K562 (cell line): Measurements from ENCODE around the gene RAPGEF5. TPM values are rescaled to one million over a fixed set of nuclear protein-coding genes. Genes with fewer than 3 reads are reported as not detected.

Experiments used
- ATAC-seq: fragments of 200-7000 bp; cut with Tn5 transposase; 3 replicates; pipeline ENCODE4 v1.9.1; 2020; ENCODE audit warnings: moderate library complexity
- BruUV-seq: library from RNA; stranded (reverse); fragments of 400-500 nt; replicated peaks from 2 replicates; lab custom pipeline; 2021; lab: Mats Ljungman, UMichigan
- CTCF ChIA-PET: fragments of 300-600 bp; formaldehyde crosslinking; extraction: SDS; loops from one replicate; lab custom pipeline; 2021; ENCODE audit warnings: low intra/inter-chr PET ratio; lab: Yijun Ruan, JAX
- POLR2A ChIA-PET: fragments of 300-600, 350-650 bp; sonication (Branson Sonifier 250); formaldehyde crosslinking; extraction: SDS; loops from one replicate; lab custom pipeline; 2021; ENCODE audit warnings: antibody characterized with exemption, inconsistent platforms; lab: Yijun Ruan, JAX
- DNase-seq, 4 experiments: peaks; one replicate each; pipeline versions ENCODE4 v3.0.0 to v3.0.0-alpha.2; 2011 to 2018; ENCODE audit warnings: low spot score in 3 of 4, mixed read lengths in 3 of 4; ENCODE audit errors: extremely low read depth in 1 of 4
- FAIRE-seq: peaks from 2 replicates; lab custom pipeline; 2011; peaks lifted over from hg19 to GRCh38; lab: Jason Lieb, UNC
- H2AFZ ChIP-seq: 2 replicates; pipeline ENCODE4 v1.6.0; 2011; ENCODE audit warnings: low read depth, low read length, control low read depth, inconsistent platforms
- H3K27ac ChIP-seq: fragments of 200-600 bp; 3 replicates; pipeline ENCODE4 v1.8.0; 2011; ENCODE audit warnings: low read depth, mild to moderate bottlenecking, control low read depth, inconsistent platforms, low read length, moderate library complexity, mixed read lengths; ENCODE audit errors: extremely low read depth
- H3K27me3 ChIP-seq, 2 experiments: fragments of 300-600 bp in 1 of 2; 2 replicates in 1 of 2; 3 replicates in 1 of 2; pipeline versions ENCODE4 v1.6.0 to v1.8.0; 2011; ENCODE audit warnings: inconsistent platforms in 2 of 2, low read length in 2 of 2, mild to moderate bottlenecking in 1 of 2, mixed read lengths in 1 of 2, moderate library complexity in 1 of 2; ENCODE audit not compliant: control insufficient read depth in 2 of 2, insufficient read depth in 2 of 2
- H3K36me3 ChIP-seq: fragments of 300-600 bp; 3 replicates; pipeline ENCODE4 v1.8.0; 2011; ENCODE audit warnings: mild to moderate bottlenecking, low read length, inconsistent platforms; ENCODE audit not compliant: control insufficient read depth, insufficient read depth
- H3K4me1 ChIP-seq, 2 experiments: fragments of 200-600 bp in 1 of 2; replicated peaks in 1 of 2; 2 replicates in 1 of 2; 3 replicates in 1 of 2; pipeline versions ENCODE4 v1.5.1 to v1.8.0; 2011; ENCODE audit warnings: inconsistent platforms in 2 of 2, low read length in 2 of 2, mild to moderate bottlenecking in 1 of 2, mixed read lengths in 1 of 2, moderate library complexity in 1 of 2; ENCODE audit not compliant: control insufficient read depth in 2 of 2, insufficient read depth in 2 of 2
- H3K4me2 ChIP-seq: 2 replicates; pipeline ENCODE4 v1.6.1; 2011; ENCODE audit warnings: low read length, control low read depth, inconsistent platforms, mixed read lengths; ENCODE audit not compliant: insufficient read depth
- H3K4me3 ChIP-seq: fragments of 200-600 bp; sonication (generic), shearing (Covaris generic); 2 replicates; pipeline ENCODE4 v1.5.1; 2016; ENCODE audit warnings: control low read depth, inconsistent platforms
- H3K79me2 ChIP-seq: fragments of 200-600 bp; 3 replicates; pipeline ENCODE4 v1.8.0; 2011; ENCODE audit warnings: low read length, inconsistent platforms; ENCODE audit not compliant: control insufficient read depth, insufficient read depth
- H3K9ac ChIP-seq, 2 experiments: 2 replicates each; pipeline versions ENCODE4 v1.6.0 to v1.6.1; 2011; ENCODE audit warnings: low read depth in 2 of 2, low read length in 2 of 2, control low read depth in 1 of 2, inconsistent platforms in 1 of 2, mild to moderate bottlenecking in 1 of 2, mixed read lengths in 1 of 2; ENCODE audit not compliant: insufficient read depth in 1 of 2
- H3K9me1 ChIP-seq: one replicate; pipeline ENCODE4 v1.6.0; 2011; ENCODE audit warnings: inconsistent platforms, mild to moderate bottlenecking, low read length, moderate library complexity; ENCODE audit not compliant: control insufficient read depth, insufficient read depth
- H3K9me3 ChIP-seq: replicated peaks from 2 replicates; pipeline ENCODE4 v1.5.1; 2011; ENCODE audit warnings: low read depth, low read length, inconsistent platforms; ENCODE audit not compliant: control insufficient read depth, insufficient read depth
- H4K20me1 ChIP-seq: replicated peaks from 2 replicates; pipeline ENCODE4 v1.6.1; 2011; ENCODE audit warnings: low read length, inconsistent platforms, mixed read lengths; ENCODE audit not compliant: control insufficient read depth, insufficient read depth
- ARNT ChIP-seq, 2 experiments: fragments of 450-650 bp; IDR thresholded peaks; 2 replicates each; pipeline ENCODE4 v1.6.1; 2016; ENCODE audit warnings: mild to moderate bottlenecking in 1 of 2
- CC2D1A ChIP-seq: fragments of 450-650 bp; IDR thresholded peaks from 2 replicates; pipeline ENCODE4 v1.6.1; 2017; ENCODE audit warnings: mild to moderate bottlenecking
- CXXC5 ChIP-seq: fragments of 250-450 bp; sonication (Bioruptor Pico); IDR thresholded peaks from 2 replicates; pipeline ENCODE4 v1.8.0; 2022; ENCODE audit warnings: inconsistent platforms, mild to moderate bottlenecking, moderate library complexity
- ESRRA ChIP-seq: fragments of 450-650 bp; IDR thresholded peaks from 2 replicates; pipeline ENCODE4 v1.6.1; 2014; ENCODE audit warnings: low read depth, mild to moderate bottlenecking, moderate library complexity, borderline replicate concordance
- FOXA3 ChIP-seq, 2 experiments: fragments of 450-650 bp in 1 of 2; sonication (generic) in 1 of 2; formaldehyde crosslinking; IDR thresholded peaks in 1 of 2; conservative IDR thresholded peaks in 1 of 2; 2 replicates each; pipeline versions ENCODE4 v1.4.0 to v1.8.0; 2020 to 2022; ENCODE audit warnings: mild to moderate bottlenecking in 2 of 2, missing genetic modification reagents in 1 of 2
- HSF4 ChIP-seq: fragments of 250-450 bp; sonication (Bioruptor Pico); IDR thresholded peaks from 2 replicates; pipeline ENCODE4 v2.1.2; 2022; ENCODE audit warnings: mild to moderate bottlenecking, moderate library complexity, borderline replicate concordance
- KDM1A ChIP-seq, 2 experiments: fragments of 450-650 bp; IDR thresholded peaks; 2 replicates each; pipeline ENCODE4 v1.6.1; 2016; ENCODE audit warnings: mild to moderate bottlenecking in 2 of 2
- MECOM ChIP-seq: fragments of 250-450 bp; sonication (Bioruptor Pico); IDR thresholded peaks from 2 replicates; pipeline ENCODE4 v1.8.0; 2022; ENCODE audit warnings: inconsistent platforms
- PHTF2 ChIP-seq: fragments of 250-450 bp; sonication (Bioruptor Pico); IDR thresholded peaks from 2 replicates; pipeline ENCODE4 v1.5.0; 2021; ENCODE audit warnings: mild to moderate bottlenecking
- RBM15 ChIP-seq: fragments of 200-400 bp; formaldehyde crosslinking; IDR thresholded peaks from 2 replicates; pipeline ENCODE4 v1.6.1; 2018; ENCODE audit warnings: mild to moderate bottlenecking, low read length, moderate library complexity; ENCODE audit not compliant: insufficient read depth
- RUNX1 ChIP-seq: sonication (generic); IDR thresholded peaks from 2 replicates; pipeline ENCODE4 v1.6.1; 2016; ENCODE audit warnings: antibody characterized with exemption, low read depth
- TAF1 ChIP-seq: IDR thresholded peaks from 2 replicates; pipeline ENCODE4 v1.6.1; 2011; ENCODE audit warnings: mild to moderate bottlenecking, low read length, moderate library complexity; ENCODE audit not compliant: insufficient read depth, control insufficient read depth, severe bottlenecking; ENCODE audit errors: extremely low read depth
- ZNF695 ChIP-seq: fragments of 450-650 bp; formaldehyde crosslinking; IDR thresholded peaks from 2 replicates; pipeline ENCODE4 v1.4.0; 2020; ENCODE audit warnings: mild to moderate bottlenecking, moderate library complexity
- ZSCAN29 ChIP-seq: fragments of 450-650 bp; IDR thresholded peaks from 2 replicates; pipeline ENCODE4 v1.6.1; 2017
- WGBS: fragments of 100-300 bp; shearing (Covaris generic); methylation state at CpG from one replicate; pipeline ENCODE4 v1.1.6; 2016; ENCODE audit warnings: low coverage, mixed read lengths; ENCODE audit not compliant: insufficient coverage; ENCODE audit errors: missing lambda C conversion rate; 5-methylcytosine and 5-hydroxymethylcytosine counted together
- in situ Hi-C: fragments of 300-500 bp; cut with MboI; formaldehyde crosslinking; loops from 4 replicates; pipeline ENCODE4 v1.15.0; 2018; ENCODE audit warnings: inconsistent platforms, mixed read lengths
- intact Hi-C: fragments of 100-400 bp; cut with micrococcal nuclease; formaldehyde crosslinking; loops from 2 replicates; pipeline ENCODE4 v1.14.2; 2022
- polyA plus RNA-seq, 8 experiments: library from polyadenylated mRNA; depleted of rRNA in 4 of 8; stranded (reverse) in 5 of 8; unstranded in 3 of 8; fragments of >200 nt; fragmentation: Nextera tagmentation in 2 of 8; fragmentation: Illumina TruSeq in 1 of 8; extraction: Ambion mirVana in 2 of 8; extraction: Trizol in 1 of 8; gene quantifications; 2 replicates each; pipeline versions ENCODE4 v1.2.1 to v1.2.3, GENCODE V29; 2011 to 2014; ENCODE audit warnings: inconsistent platforms in 1 of 8, missing spikeins in 1 of 8
- total RNA-seq, 7 experiments: library from RNA; depleted of rRNA in 6 of 7; stranded (reverse); fragments of >200 nt in 6 of 7; fragmentation: Illumina TruSeq in 2 of 7; extraction: Trizol in 2 of 7; gene quantifications; 2 replicates each; pipeline versions ENCODE4 v1.2.1 to v1.2.3, GENCODE V29; 2011 to 2021; ENCODE audit warnings: low replicate concordance in 1 of 7
- TF ChIP-seq, protein P1 (sequence below): fragments of 450-650 bp; IDR thresholded peaks from 2 replicates; pipeline ENCODE4 v1.6.1; 2016; ENCODE audit warnings: low read depth, mild to moderate bottlenecking, moderate library complexity
- TF ChIP-seq, protein P2 (sequence below): fragments of 250-450 bp; sonication (Bioruptor Pico); IDR thresholded peaks from 2 replicates; pipeline ENCODE4 v1.4.0; 2020; ENCODE audit warnings: mild to moderate bottlenecking, moderate library complexity, borderline replicate concordance
- TF ChIP-seq, protein P3 (sequence below): fragments of 450-650 bp; formaldehyde crosslinking; IDR thresholded peaks from 2 replicates; pipeline ENCODE4 v1.4.0; 2020; ENCODE audit warnings: mild to moderate bottlenecking, mixed read lengths

The RAPGEF5 gene
- total and polyA plus RNA-seq, 9 of the 15 experiments (the other 6 are each of a cell fraction or from before 2014, with no cell fraction given): 0.39 to 2.0 (median 1.1) TPM

DNA sequence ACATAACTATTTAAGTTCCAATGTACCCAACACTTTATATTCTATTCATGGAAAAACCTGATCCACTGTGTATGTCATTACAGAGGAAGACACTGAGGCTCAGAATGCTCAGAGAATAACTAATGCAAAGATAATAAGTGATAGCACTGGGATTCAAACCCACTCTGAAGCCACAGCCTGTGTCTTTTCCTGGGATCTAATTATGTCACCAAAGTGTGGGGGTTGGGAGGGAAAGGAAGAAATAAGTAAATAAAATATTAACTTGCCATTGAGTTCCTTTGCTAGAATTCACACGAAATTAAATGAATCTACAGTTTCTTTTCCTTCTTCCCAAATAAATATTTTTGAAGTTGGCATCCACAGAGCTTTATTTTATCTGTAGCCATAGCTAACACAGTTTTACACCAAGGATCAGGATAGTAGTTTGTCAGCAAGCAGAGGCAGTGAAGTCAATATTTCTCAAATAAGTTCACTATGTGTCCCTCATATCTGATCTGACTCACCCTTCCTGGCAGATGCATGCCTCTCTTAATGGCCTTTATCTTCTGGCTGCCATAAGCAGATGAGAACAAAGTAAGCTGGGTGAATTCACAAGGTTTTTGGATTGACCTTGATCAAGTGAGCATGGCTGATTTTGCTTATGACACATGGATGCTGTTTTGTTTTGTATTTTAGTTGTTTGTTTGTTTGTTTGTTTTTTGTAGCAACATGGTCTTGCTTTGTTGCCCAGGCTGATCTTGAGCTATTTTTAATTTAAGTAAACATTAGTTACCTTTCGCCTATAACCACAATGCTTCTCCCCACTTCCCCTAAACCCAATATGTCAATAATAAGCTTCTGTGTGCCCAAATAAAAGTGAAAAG, 6.3 kb downstream of the RAPGEF5 start:
- Histone ChIP-seq H3K4me3 (peak overlapping the region; percentile 0; the same call in 1 of the 2 replicates), H3K4me2 (peak overlapping the region; percentile 47)
- TSS peak; percentile 90 for BruUV-seq
- TF ChIP-seq RBM15 (no peak), MECOM (CRISPR knock-in tag) (peak; percentile 80), PHTF2 (CRISPR knock-in tag) (no peak), ESRRA (peak; percentile 98), TAF1 (no peak), FOXA3 (CRISPR knock-in tag; conservative IDR thresholded peaks at IDR 0.05 in 1 of 2, IDR thresholded peaks at IDR 0.05 in 1 of 2) (peak in 1 of 2 experiments; percentile 18; a peak in 1 of 4 replicates), ZSCAN29 (no peak), RUNX1 (no peak), CC2D1A (peak; percentile 80; the same call in 1 of the 2 replicates), ARNT (IDR thresholded peaks at IDR 0.05) (peak; percentile 81 to 90; a peak in 3 of 4 replicates), KDM1A (IDR thresholded peaks at IDR 0.05) (peak; percentile 92 to 94), ZNF695 (CRISPR knock-in tag) (no peak), CXXC5 (CRISPR knock-in tag) (no peak; the same call in 1 of the 2 replicates), HSF4 (CRISPR knock-in tag) (0 out of 2 replicates have a peak, but pooled peaks have one; percentile 14)
- TF ChIP-seq, protein P1, sequence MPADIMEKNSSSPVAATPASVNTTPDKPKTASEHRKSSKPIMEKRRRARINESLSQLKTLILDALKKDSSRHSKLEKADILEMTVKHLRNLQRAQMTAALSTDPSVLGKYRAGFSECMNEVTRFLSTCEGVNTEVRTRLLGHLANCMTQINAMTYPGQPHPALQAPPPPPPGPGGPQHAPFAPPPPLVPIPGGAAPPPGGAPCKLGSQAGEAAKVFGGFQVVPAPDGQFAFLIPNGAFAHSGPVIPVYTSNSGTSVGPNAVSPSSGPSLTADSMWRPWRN: peak; percentile 77
- TF ChIP-seq, protein P2, sequence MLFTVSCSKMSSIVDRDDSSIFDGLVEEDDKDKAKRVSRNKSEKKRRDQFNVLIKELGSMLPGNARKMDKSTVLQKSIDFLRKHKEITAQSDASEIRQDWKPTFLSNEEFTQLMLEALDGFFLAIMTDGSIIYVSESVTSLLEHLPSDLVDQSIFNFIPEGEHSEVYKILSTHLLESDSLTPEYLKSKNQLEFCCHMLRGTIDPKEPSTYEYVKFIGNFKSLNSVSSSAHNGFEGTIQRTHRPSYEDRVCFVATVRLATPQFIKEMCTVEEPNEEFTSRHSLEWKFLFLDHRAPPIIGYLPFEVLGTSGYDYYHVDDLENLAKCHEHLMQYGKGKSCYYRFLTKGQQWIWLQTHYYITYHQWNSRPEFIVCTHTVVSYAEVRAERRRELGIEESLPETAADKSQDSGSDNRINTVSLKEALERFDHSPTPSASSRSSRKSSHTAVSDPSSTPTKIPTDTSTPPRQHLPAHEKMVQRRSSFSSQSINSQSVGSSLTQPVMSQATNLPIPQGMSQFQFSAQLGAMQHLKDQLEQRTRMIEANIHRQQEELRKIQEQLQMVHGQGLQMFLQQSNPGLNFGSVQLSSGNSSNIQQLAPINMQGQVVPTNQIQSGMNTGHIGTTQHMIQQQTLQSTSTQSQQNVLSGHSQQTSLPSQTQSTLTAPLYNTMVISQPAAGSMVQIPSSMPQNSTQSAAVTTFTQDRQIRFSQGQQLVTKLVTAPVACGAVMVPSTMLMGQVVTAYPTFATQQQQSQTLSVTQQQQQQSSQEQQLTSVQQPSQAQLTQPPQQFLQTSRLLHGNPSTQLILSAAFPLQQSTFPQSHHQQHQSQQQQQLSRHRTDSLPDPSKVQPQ: no peak
- TF ChIP-seq, protein P3, sequence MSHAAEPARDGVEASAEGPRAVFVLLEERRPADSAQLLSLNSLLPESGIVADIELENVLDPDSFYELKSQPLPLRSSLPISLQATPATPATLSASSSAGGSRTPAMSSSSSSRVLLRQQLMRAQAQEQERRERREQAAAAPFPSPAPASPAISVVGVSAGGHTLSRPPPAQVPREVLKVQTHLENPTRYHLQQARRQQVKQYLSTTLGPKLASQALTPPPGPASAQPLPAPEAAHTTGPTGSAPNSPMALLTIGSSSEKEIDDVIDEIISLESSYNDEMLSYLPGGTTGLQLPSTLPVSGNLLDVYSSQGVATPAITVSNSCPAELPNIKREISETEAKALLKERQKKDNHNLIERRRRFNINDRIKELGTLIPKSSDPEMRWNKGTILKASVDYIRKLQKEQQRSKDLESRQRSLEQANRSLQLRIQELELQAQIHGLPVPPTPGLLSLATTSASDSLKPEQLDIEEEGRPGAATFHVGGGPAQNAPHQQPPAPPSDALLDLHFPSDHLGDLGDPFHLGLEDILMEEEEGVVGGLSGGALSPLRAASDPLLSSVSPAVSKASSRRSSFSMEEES (CRISPR knock-in tag): no peak

More for the DNA sequence above, 6.3 kb downstream of the RAPGEF5 start:
- H3K79me2 ChIP-seq: no peaks in the 10 kb centered on the region
- in situ Hi-C loops (no loop called here), intact Hi-C loops (no loop called here)
- H3K9me3 ChIP-seq: peaks cover 8% of the 10 kb centered on the region
- peak overlapping the region; percentile 80 for H3K27ac ChIP-seq
- peaks cover 0 to 45% of the 10 kb centered on the region in 2 experiments; a peak in 3 of 5 replicates for H3K4me1 ChIP-seq
- H3K36me3 ChIP-seq: no peaks in the 10 kb centered on the region
- DNase-seq (peak; percentile 75 to 92 (median 84)), FAIRE-seq (peak; percentile 95), ATAC-seq (peak; percentile 96)
- no peaks in the 10 kb centered on the region for H4K20me1 ChIP-seq
- ChIA-PET CTCF (no interaction called here), POLR2A (interaction anchor here (0.9 to 1.0 kb wide), 3 partner anchors 12 to 49 kb away, joined by 4 to 5 read pairs (median 4); no protein-coding TSS in a partner anchor)
- no peaks in the 10 kb centered on the region for H3K27me3 ChIP-seq
- H3K9ac ChIP-seq: peak overlapping the region in 1 of 2 experiments; percentile 61; a peak in 2 of 4 replicates
- no peaks in the 10 kb centered on the region for H3K9me1 ChIP-seq
- 3% methylated on average over 2 of the region's 2 CpGs for WGBS
- H2AFZ ChIP-seq: peak overlapping the region; percentile 48
